ENCODE measurements around the gene TMEM30B.

DNA sequence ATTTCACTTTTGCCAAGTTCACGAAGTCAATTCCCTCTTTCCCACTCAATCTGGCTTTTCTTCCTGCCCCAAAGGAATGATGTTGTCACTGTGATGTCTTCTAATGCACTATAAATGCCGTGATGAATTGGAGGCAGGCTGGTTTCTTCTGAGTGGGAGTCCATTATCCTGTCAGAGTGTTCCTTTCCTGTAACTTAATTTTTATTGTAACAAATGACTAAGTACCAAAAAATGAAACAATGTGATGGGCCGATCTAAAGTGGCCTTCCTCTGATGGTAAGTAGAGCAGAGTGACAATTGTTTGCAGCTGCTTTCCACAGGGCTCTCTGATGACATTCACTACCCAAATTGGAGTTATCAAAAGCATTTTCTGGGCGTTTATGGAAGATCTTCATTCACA lies 22.2 kb downstream of the TMEM30B start:
- TF ChIP-seq, protein P1, sequence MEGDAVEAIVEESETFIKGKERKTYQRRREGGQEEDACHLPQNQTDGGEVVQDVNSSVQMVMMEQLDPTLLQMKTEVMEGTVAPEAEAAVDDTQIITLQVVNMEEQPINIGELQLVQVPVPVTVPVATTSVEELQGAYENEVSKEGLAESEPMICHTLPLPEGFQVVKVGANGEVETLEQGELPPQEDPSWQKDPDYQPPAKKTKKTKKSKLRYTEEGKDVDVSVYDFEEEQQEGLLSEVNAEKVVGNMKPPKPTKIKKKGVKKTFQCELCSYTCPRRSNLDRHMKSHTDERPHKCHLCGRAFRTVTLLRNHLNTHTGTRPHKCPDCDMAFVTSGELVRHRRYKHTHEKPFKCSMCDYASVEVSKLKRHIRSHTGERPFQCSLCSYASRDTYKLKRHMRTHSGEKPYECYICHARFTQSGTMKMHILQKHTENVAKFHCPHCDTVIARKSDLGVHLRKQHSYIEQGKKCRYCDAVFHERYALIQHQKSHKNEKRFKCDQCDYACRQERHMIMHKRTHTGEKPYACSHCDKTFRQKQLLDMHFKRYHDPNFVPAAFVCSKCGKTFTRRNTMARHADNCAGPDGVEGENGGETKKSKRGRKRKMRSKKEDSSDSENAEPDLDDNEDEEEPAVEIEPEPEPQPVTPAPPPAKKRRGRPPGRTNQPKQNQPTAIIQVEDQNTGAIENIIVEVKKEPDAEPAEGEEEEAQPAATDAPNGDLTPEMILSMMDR (IDR thresholded peaks at IDR 0.05), result no peak
- TF ChIP-seq POLR2A (IDR thresholded peaks at IDR 0.05), result no peak

Data from Peyer's patch (tissue), 4 donors.